IMR-90 (cell line): Measurements from ENCODE around the gene CD44. TPM values are rescaled to one million over a fixed set of nuclear protein-coding genes. Genes with fewer than 3 reads are reported as not detected.

Experiments used
- ATAC-seq: fragments of 200-7000 bp; cut with Tn5 transposase; 2 replicates; pipeline ENCODE4 v1.9.1; 2020; ENCODE audit warnings: low read depth, mild to moderate bottlenecking, moderate library complexity
- BruUV-seq: library from RNA; stranded (reverse); fragments of 400-500 nt; replicated peaks from 2 replicates; lab custom pipeline; 2021; lab: Mats Ljungman, UMichigan
- CTCF ChIA-PET: fragments of 300-600 bp; formaldehyde crosslinking; extraction: SDS; loops from one replicate; lab custom pipeline; 2021; ENCODE audit warnings: antibody characterized with exemption; lab: Yijun Ruan, JAX
- POLR2A ChIA-PET: fragments of 300-600 bp; sonication (Branson Sonifier 250); formaldehyde crosslinking; loops from one replicate; lab custom pipeline; 2022; ENCODE audit warnings: antibody characterized with exemption; ENCODE audit not compliant: unreplicated experiment; lab: Charles Lee
- DNase-seq: peaks from one replicate; pipeline ENCODE4 v3.0.0; 2013
- H2AFZ ChIP-seq: replicated peaks from 2 replicates; pipeline ENCODE3; 2013; ENCODE audit warnings: low read length, mild to moderate bottlenecking; ENCODE audit not compliant: poor library complexity
- H2AK5ac ChIP-seq: 2 replicates; pipeline ENCODE4 v1.6.1; 2013; ENCODE audit warnings: low read depth, low read length, inconsistent platforms
- H2AK9ac ChIP-seq: replicated peaks from 2 replicates; pipeline ENCODE3; 2013; ENCODE audit warnings: mild to moderate bottlenecking, low read depth, low read length, moderate library complexity; ENCODE audit not compliant: poor library complexity
- H2BK120ac ChIP-seq: 2 replicates; pipeline ENCODE4 v1.6.1; 2013; ENCODE audit warnings: low read depth, low read length, inconsistent platforms
- H2BK15ac ChIP-seq: 3 replicates; pipeline ENCODE4 v1.6.1; 2013; ENCODE audit warnings: low read depth, low read length, inconsistent platforms
- H2BK20ac ChIP-seq: 2 replicates; pipeline ENCODE4 v1.6.1; 2013; ENCODE audit warnings: low read depth, mild to moderate bottlenecking, inconsistent platforms, low read length, moderate library complexity
- H2BK5ac ChIP-seq: 2 replicates; pipeline ENCODE4 v1.6.1; 2013; ENCODE audit warnings: mild to moderate bottlenecking, low read depth, low read length, inconsistent platforms; ENCODE audit not compliant: poor library complexity, severe bottlenecking
- H3K14ac ChIP-seq: replicated peaks from 2 replicates; pipeline ENCODE4 v1.6.1; 2013; ENCODE audit warnings: low read depth, low read length, inconsistent platforms
- H3K18ac ChIP-seq: 2 replicates; pipeline ENCODE4 v1.6.1; 2013; ENCODE audit warnings: low read depth, low read length, control low read depth
- H3K23ac ChIP-seq: 2 replicates; pipeline ENCODE4 v1.6.1; 2013; ENCODE audit warnings: low read depth, low read length, inconsistent platforms
- H3K27ac ChIP-seq: 2 replicates; pipeline ENCODE4 v1.5.1; 2013; ENCODE audit warnings: mild to moderate bottlenecking, control low read depth, low read length; ENCODE audit not compliant: insufficient read depth
- H3K27me3 ChIP-seq: 2 replicates; pipeline ENCODE4 v1.6.1; 2013; ENCODE audit warnings: low read length; ENCODE audit not compliant: control insufficient read depth, insufficient read depth
- H3K36me3 ChIP-seq: 2 replicates; pipeline ENCODE4 v1.6.1; 2013; ENCODE audit warnings: low read length, mixed read lengths; ENCODE audit not compliant: control insufficient read depth, insufficient read depth
- H3K4ac ChIP-seq: 2 replicates; pipeline ENCODE4 v1.6.1; 2013; ENCODE audit warnings: low read depth, low read length, inconsistent platforms
- H3K4me1 ChIP-seq: 2 replicates; pipeline ENCODE4 v1.6.1; 2013; ENCODE audit warnings: low read length, mixed read lengths; ENCODE audit not compliant: control insufficient read depth, insufficient read depth
- H3K4me2 ChIP-seq: 2 replicates; pipeline ENCODE4 v1.6.1; 2013; ENCODE audit warnings: low read depth, mild to moderate bottlenecking, control low read depth, low read length, moderate library complexity
- H3K4me3 ChIP-seq: 2 replicates; pipeline ENCODE4 v1.5.1; 2013; ENCODE audit warnings: low read depth, mild to moderate bottlenecking, control low read depth, low read length, moderate library complexity; ENCODE audit not compliant: insufficient read depth
- H3K56ac ChIP-seq: 2 replicates; pipeline ENCODE4 v1.6.1; 2013; ENCODE audit warnings: low read length, inconsistent platforms; ENCODE audit not compliant: insufficient read depth; ENCODE audit errors: extremely low read depth
- H3K79me1 ChIP-seq, 2 experiments: 2 replicates each; pipeline ENCODE4 v1.6.1; 2013; ENCODE audit warnings: low read length in 2 of 2, inconsistent platforms in 1 of 2, low read depth in 1 of 2
- H3K9ac ChIP-seq: 2 replicates; pipeline ENCODE4 v1.6.1; 2013; ENCODE audit warnings: low read depth, low read length, control low read depth
- H3K9me1 ChIP-seq: 2 replicates; pipeline ENCODE4 v1.6.1; 2013; ENCODE audit warnings: low read length, inconsistent platforms; ENCODE audit not compliant: insufficient read depth
- H3K9me3 ChIP-seq: 2 replicates; pipeline ENCODE4 v1.6.1; 2013; ENCODE audit warnings: low read length; ENCODE audit not compliant: control insufficient read depth, insufficient read depth
- H4K20me1 ChIP-seq: 2 replicates; pipeline ENCODE4 v1.6.1; 2013; ENCODE audit warnings: low read length, inconsistent platforms; ENCODE audit not compliant: insufficient read depth
- H4K5ac ChIP-seq: 2 replicates; pipeline ENCODE4 v1.6.1; 2013; ENCODE audit warnings: mild to moderate bottlenecking, low read depth, low read length, control low read depth
- H4K8ac ChIP-seq, 2 experiments: 2 replicates each; pipeline ENCODE4 v1.6.1; 2013; ENCODE audit warnings: low read depth in 2 of 2, low read length in 2 of 2, control low read depth in 1 of 2, inconsistent platforms in 1 of 2
- H4K91ac ChIP-seq: 2 replicates; pipeline ENCODE4 v1.6.1; 2013; ENCODE audit warnings: low read depth, low read length, inconsistent platforms; ENCODE audit not compliant: insufficient read depth
- CEBPB ChIP-seq: IDR thresholded peaks from 2 replicates; pipeline ENCODE4 v1.6.1; 2012; ENCODE audit warnings: low read depth, low read length, improper control_type of control experiment
- CHD1 ChIP-seq: IDR thresholded peaks from 2 replicates; pipeline ENCODE4 v1.6.1; 2012; ENCODE audit warnings: low read depth, low read length, improper control_type of control experiment
- ELK1 ChIP-seq: fragments of 150-350 bp; IDR thresholded peaks from 2 replicates; pipeline ENCODE4 v1.6.1; 2016; ENCODE audit warnings: low read depth, mild to moderate bottlenecking, low read length, moderate library complexity, borderline replicate concordance
- FOS ChIP-seq: fragments of 150-350 bp; IDR thresholded peaks from 2 replicates; pipeline ENCODE4 v1.6.1; 2016; ENCODE audit warnings: low read depth, low read length
- MAFK ChIP-seq: IDR thresholded peaks from 2 replicates; pipeline ENCODE4 v1.6.1; 2012; ENCODE audit warnings: low read depth, low read length, improper control_type of control experiment
- MAZ ChIP-seq: IDR thresholded peaks from 2 replicates; pipeline ENCODE4 v1.6.1; 2012; ENCODE audit warnings: low read depth, mild to moderate bottlenecking, low read length, improper control_type of control experiment, moderate library complexity, borderline replicate concordance
- NFE2L2 ChIP-seq: fragments of 150-350 bp; IDR thresholded peaks from 2 replicates; pipeline ENCODE4 v1.6.1; 2016; ENCODE audit warnings: low read depth, mild to moderate bottlenecking, low read length
- USF2 ChIP-seq: fragments of 150-350 bp; IDR thresholded peaks from 2 replicates; pipeline ENCODE4 v1.6.1; 2017; ENCODE audit warnings: mild to moderate bottlenecking, antibody characterized with exemption, low read length, low read depth
- WGBS, 2 experiments: methylation state at CpG; one replicate each; pipeline versions ENCODE4 v1.1.5 to v1.1.7; 2013; ENCODE audit warnings: missing lambda C conversion rate in 2 of 2; ENCODE audit not compliant: insufficient read length in 1 of 2; ENCODE audit errors: extremely low coverage in 2 of 2; 5-methylcytosine and 5-hydroxymethylcytosine counted together
- dilution Hi-C: fragments of 300-500 bp; cut with HindIII; formaldehyde crosslinking; loops from one replicate; pipeline ENCODE4 v1.14.3; 2018; ENCODE audit warnings: low sequenced_read_pairs; ENCODE audit not compliant: unreplicated experiment
- in situ Hi-C: fragments of 300-500 bp; cut with MboI; formaldehyde crosslinking; loops from 3 replicates; pipeline ENCODE4 v1.14.3; 2019; ENCODE audit warnings: low sequenced_read_pairs, inconsistent platforms, mixed read lengths
- intact Hi-C: fragments of 100-400 bp; cut with micrococcal nuclease; formaldehyde crosslinking; loops from 2 replicates; pipeline ENCODE4 v1.10.0; 2022
- polyA plus RNA-seq, 3 experiments: library from polyadenylated mRNA; depleted of rRNA; stranded (reverse); fragments of >200 nt; gene quantifications; 2 replicates each; pipeline ENCODE4 v1.2.3, GENCODE V29; 2012; ENCODE audit warnings: low replicate concordance in 1 of 3
- total RNA-seq: library from RNA; depleted of rRNA; stranded (reverse); fragments of >200 nt; gene quantifications from 2 replicates; pipeline ENCODE4 v1.2.3, GENCODE V29; 2012

CD44 gene
- total and polyA plus RNA-seq, 2 of the 4 experiments (the other 2 are of a cell fraction): 357 to 947 TPM

GRCh38 chr11:35152575-35152974, 13.6 kb downstream of the CD44 start:
- BruUV-seq: no TSS peak
- Histone ChIP-seq H3K79me1 (peaks cover 0 to 78% of the 10 kb centered on the region in 2 experiments; a peak in 2 of 4 replicates), H3K56ac (no peak overlapping the region), H4K20me1 (peaks cover 99% of the 10 kb centered on the region), H2BK20ac (no peak overlapping the region), H4K5ac (no peak overlapping the region), H3K4me1 (peaks cover 29% of the 10 kb centered on the region), H2BK120ac (no peak overlapping the region), H3K18ac (no peak overlapping the region), H2AK9ac (no peak overlapping the region), H2BK15ac (no peak overlapping the region), H4K8ac (no peak overlapping the region), H3K4me3 (no peak overlapping the region), H3K4ac (no peak overlapping the region), H3K36me3 (peaks cover 46% of the 10 kb centered on the region), H3K9ac (no peak overlapping the region), H3K23ac (no peak overlapping the region), H3K27ac (0 out of 2 replicates have a peak overlapping the region, but pooled peaks have one; percentile 1), H3K9me1 (peaks cover 58% of the 10 kb centered on the region), H2AK5ac (no peak overlapping the region), H3K27me3 (no peaks in the 10 kb centered on the region), H3K4me2 (no peak overlapping the region; the same call in 1 of the 2 replicates), H2BK5ac (peak overlapping the region; percentile 5), H3K14ac (no peak overlapping the region), H4K91ac (no peak overlapping the region), H3K9me3 (peaks cover 4% of the 10 kb centered on the region; the same call in 1 of the 2 replicates), H2AFZ (no peak overlapping the region)
- intact Hi-C loops (loop anchor here (10.0 kb wide), 1 partner anchor 152 kb away; no protein-coding TSS in a partner anchor), dilution Hi-C loops (no loop called here), in situ Hi-C loops (loop anchor here (25.0 kb wide), 1 partner anchor 565 kb away; no protein-coding TSS in a partner anchor)
- 93% methylated on average over 2 of the region's 3 CpGs; no CpG with 5 or more reads in 1 of the 2 experiments for WGBS, 2 experiments
- DNase-seq (no peak), ATAC-seq (no peak)
- TF ChIP-seq CHD1 (no peak), MAFK (no peak), FOS (no peak), USF2 (no peak), MAZ (no peak), CEBPB (no peak), NFE2L2 (no peak), ELK1 (no peak)
- CTCF ChIA-PET: no interaction called here
- POLR2A ChIA-PET: interaction anchor here (1.1 kb wide), 1 partner anchor 11 kb away, joined by 3 read pairs; no protein-coding TSS in a partner anchor
